Suprapubic skin (tissue), 4 donors: ENCODE measurements around the gene TBC1D25. TPM values are rescaled to one million over a fixed set of nuclear protein-coding genes. Genes with fewer than 3 reads are reported as not detected.

Experiments used
- DNase-seq, 2 donors: peaks; one replicate each; pipeline ENCODE4 v3.0.0-alpha.2; 2019; ENCODE audit warnings: low spot score in 2 of 2
- H3K27ac ChIP-seq: fragments of 200-600 bp; sonication (generic); one replicate; pipeline ENCODE4 v1.5.1; 2019
- H3K27me3 ChIP-seq: fragments of 200-600 bp; sonication (generic); one replicate; pipeline ENCODE4 v1.5.1; 2019
- H3K36me3 ChIP-seq: fragments of 200-600 bp; sonication (generic); one replicate; pipeline ENCODE4 v1.5.1; 2019
- H3K4me1 ChIP-seq: fragments of 200-600 bp; sonication (generic); one replicate; pipeline ENCODE4 v1.5.1; 2019
- H3K4me3 ChIP-seq: fragments of 200-600 bp; sonication (generic); one replicate; pipeline ENCODE4 v1.5.1; 2019; ENCODE audit warnings: mild to moderate bottlenecking
- H3K9me3 ChIP-seq: fragments of 200-600 bp; sonication (generic); one replicate; pipeline ENCODE4 v1.5.1; 2019
- CTCF ChIP-seq, 2 donors: fragments of 200-600 bp in 1 of 2; fragments of 450-650 bp in 1 of 2; sonication (generic) in 1 of 2; IDR thresholded peaks; one replicate each; pipeline ENCODE4 v1.5.1; 2016 to 2019; ENCODE audit warnings: antibody characterized with exemption in 2 of 2, mild to moderate bottlenecking in 1 of 2, moderate library complexity in 1 of 2
- EP300 ChIP-seq: sonication (generic); formaldehyde crosslinking; IDR thresholded peaks from one replicate; pipeline ENCODE4 v1.6.1; 2017; ENCODE audit warnings: antibody characterized with exemption
- POLR2A ChIP-seq, 2 donors: fragments of 450-650 bp; IDR thresholded peaks; one replicate each; pipeline ENCODE4 v1.6.1; 2017; ENCODE audit warnings: antibody characterized with exemption in 2 of 2, mild to moderate bottlenecking in 2 of 2, moderate library complexity in 2 of 2
- POLR2AphosphoS5 ChIP-seq, 3 donors: sonication (generic); formaldehyde crosslinking; IDR thresholded peaks; one replicate each; pipeline ENCODE4 v1.6.1; 2017; ENCODE audit warnings: antibody characterized with exemption in 3 of 3
- WGBS: methylation state at CpG from one replicate; pipeline ENCODE4 v1.1.5; 2018; 5-methylcytosine and 5-hydroxymethylcytosine counted together
- total RNA-seq, 4 donors: library from RNA; depleted of rRNA; stranded (reverse); fragments of >200 nt; gene quantifications; one replicate each; pipeline ENCODE4 v1.1.0, GENCODE V29; 2016

The TBC1D25 gene
- total RNA-seq, 4 donors from 2014 or later: 12.9 to 21.2 (median 17.3) TPM

GRCh38 chrX:48592971-48593370 is 53.5 kb downstream of the TBC1D25 start:
- Histone ChIP-seq H3K4me1 (peaks cover 10% of the 10 kb centered on the region), H3K9me3 (no peaks in the 10 kb centered on the region), H3K27me3 (no peaks in the 10 kb centered on the region), H3K36me3 (no peaks in the 10 kb centered on the region), H3K27ac (no peak overlapping the region), H3K4me3 (no peak overlapping the region)
- no peak for TF ChIP-seq POLR2A (IDR thresholded peaks at IDR 0.05)
- no peak for TF ChIP-seq EP300
- TF ChIP-seq CTCF (IDR thresholded peaks at IDR 0.05): no peak
- WGBS: 76% methylated on average over 5 of the region's 5 CpGs
- DNase-seq: no peak

GRCh38 chrX:48595929-48596328 is 56.4 kb downstream of the TBC1D25 start:
- 74% methylated on average over 2 of the region's 2 CpGs for WGBS
- no peak for TF ChIP-seq CTCF (IDR thresholded peaks at IDR 0.05)
- TF ChIP-seq EP300: no peak
- TF ChIP-seq POLR2A (IDR thresholded peaks at IDR 0.05): no peak
- no peak for TF ChIP-seq POLR2AphosphoS5 (IDR thresholded peaks at IDR 0.05)
- H3K4me3 ChIP-seq: no peak overlapping the region
- no peaks in the 10 kb centered on the region for H3K27me3 ChIP-seq
- H3K9me3 ChIP-seq: no peaks in the 10 kb centered on the region
- peaks cover 17% of the 10 kb centered on the region for H3K36me3 ChIP-seq
- no peak for DNase-seq
- no peak overlapping the region for H3K27ac ChIP-seq
- peaks cover 19% of the 10 kb centered on the region for H3K4me1 ChIP-seq

GRCh38 chrX:48597353-48598264 is 58.1 kb downstream of the TBC1D25 start, which contains the start of gene WDR13:
Gene WDR13 (plus strand): TSS chrX:48597492. CDS start chrX:48597997, 505 bp downstream.
- H3K27me3 ChIP-seq: no peaks in the 10 kb centered on the region
- DNase-seq: peak; percentile 92 to 95
- H3K4me3 ChIP-seq: peak within 1 kb of the TSS; percentile 58
- H3K9me3 ChIP-seq: no peaks in the 10 kb centered on the region
- WGBS: 35% methylated on average over 58 of the region's 62 CpGs
- H3K4me1 ChIP-seq: peaks cover 14% of the 10 kb centered on the region
- peaks cover 31% of the 10 kb centered on the region for H3K36me3 ChIP-seq
- TF ChIP-seq POLR2A (IDR thresholded peaks at IDR 0.05) (peak in 1 of 2 donors; percentile 45), POLR2AphosphoS5 (IDR thresholded peaks at IDR 0.05) (peak; percentile 51 to 85 (median 84)), EP300 (no peak), CTCF (IDR thresholded peaks at IDR 0.05) (no peak)
- peak within 1 kb of the TSS; percentile 98 for H3K27ac ChIP-seq

GRCh38 chrX:48598614-48599013 is 59.1 kb downstream of the TBC1D25 start:
- Histone ChIP-seq H3K9me3 (no peaks in the 10 kb centered on the region), H3K36me3 (peaks cover 34% of the 10 kb centered on the region), H3K4me3 (peak overlapping the region; percentile 58), H3K4me1 (peaks cover 14% of the 10 kb centered on the region), H3K27me3 (no peaks in the 10 kb centered on the region), H3K27ac (peak overlapping the region; percentile 98)
- DNase-seq: no peak
- 85% methylated on average over 19 of the region's 25 CpGs for WGBS
- TF ChIP-seq POLR2AphosphoS5 (IDR thresholded peaks at IDR 0.05) (no peak), CTCF (IDR thresholded peaks at IDR 0.05) (no peak), EP300 (no peak), POLR2A (IDR thresholded peaks at IDR 0.05) (no peak)

- DNase-seq: no peak
- Histone ChIP-seq H3K9me3 (no peaks in the 10 kb centered on the region), H3K4me3 (no peak overlapping the region), H3K4me1 (peaks cover 14% of the 10 kb centered on the region), H3K27me3 (no peaks in the 10 kb centered on the region), H3K27ac (no peak overlapping the region), H3K36me3 (peaks cover 41% of the 10 kb centered on the region)
- no CpG with 5 or more reads among the region's 20 CpGs for WGBS
- TF ChIP-seq EP300: no peak
- TF ChIP-seq POLR2A (IDR thresholded peaks at IDR 0.05): no peak
- TF ChIP-seq CTCF (IDR thresholded peaks at IDR 0.05): no peak
- no peak for TF ChIP-seq POLR2AphosphoS5 (IDR thresholded peaks at IDR 0.05)
These were observed 59.8 kb downstream of the TBC1D25 start for GRCh38 chrX:48599341-48599740.
